ENCODE data around the gene LOX. TPM values are rescaled to one million over a fixed set of nuclear protein-coding genes. Genes with fewer than 3 reads are reported as not detected.

Gene LOX
- total RNA-seq, 1 experiment from 2014 or later, result 0.12 TPM

GRCh38 chr5:122053181-122054109 lies 24.6 kb downstream of the LOX start:
- ATAC-seq (no peak), DNase-seq (ENCODE audit: low read depth, low spot score) (no peak)
- BruUV-seq (replicated peaks), result no TSS peak
- ChIA-PET POLR2A (no interaction called here), RAD21 (ENCODE audit: low non-redundant PET in 1 of 2, low total read pairs in 2 of 2, uncharacterized antibody in 2 of 2, unreplicated experiment in 2 of 2) (no interaction called here), CTCF (no interaction called here)
- Histone ChIP-seq H3K9me2 (ENCODE audit: insufficient read depth) (no peaks in the 10 kb centered on the region), H3K4me2 (ENCODE audit: low read length) (no peak overlapping the region), H3K27me3 (ENCODE audit: insufficient read depth, low read length) (no peaks in the 10 kb centered on the region), H3K9ac (ENCODE audit: low read length) (no peak overlapping the region), H3K4me1 (ENCODE audit: control insufficient read depth in 1 of 2, insufficient read depth in 2 of 2, low read length in 2 of 2) (no peaks in the 10 kb centered on the region), H3K4me3 (replicated peaks in 1 of 2; ENCODE audit: low read depth in 1 of 2, low read length in 2 of 2) (no peak overlapping the region), H4K20me1 (ENCODE audit: insufficient read depth) (no peaks in the 10 kb centered on the region), H3K9me3 (ENCODE audit: control insufficient read depth in 1 of 2, insufficient read depth in 1 of 2, low read depth in 1 of 2, low read length in 2 of 2) (no peaks in the 10 kb centered on the region), H3K27ac (ENCODE audit: low read depth, low read length) (no peak overlapping the region), H3K36me3 (ENCODE audit: control insufficient read depth in 1 of 2, insufficient read depth in 2 of 2, low read length in 2 of 2) (no peaks in the 10 kb centered on the region), H2AFZ (ENCODE audit: low read depth, low read length, poor library complexity, severe bottlenecking) (no peak overlapping the region), H3K79me2 (ENCODE audit: insufficient read depth, low read length) (no peaks in the 10 kb centered on the region)
- no peak for TF ChIP-seq TCF7L2 (IDR thresholded peaks at IDR 0.05; ENCODE audit: borderline replicate concordance, extremely low read depth, insufficient read depth, insufficient read length)
- intact Hi-C loops (cut with micrococcal nuclease), result no loop called here

- Histone ChIP-seq H3K36me3 (ENCODE audit: control insufficient read depth in 1 of 2, insufficient read depth in 2 of 2, low read length in 2 of 2) (no peaks in the 10 kb centered on the region), H3K79me2 (ENCODE audit: insufficient read depth, low read length) (no peaks in the 10 kb centered on the region), H3K9me2 (ENCODE audit: insufficient read depth) (no peaks in the 10 kb centered on the region), H3K4me3 (replicated peaks in 1 of 2; ENCODE audit: low read depth in 1 of 2, low read length in 2 of 2) (no peak overlapping the region), H4K20me1 (ENCODE audit: insufficient read depth) (no peaks in the 10 kb centered on the region), H3K4me1 (ENCODE audit: control insufficient read depth in 1 of 2, insufficient read depth in 2 of 2, low read length in 2 of 2) (no peaks in the 10 kb centered on the region), H3K27ac (ENCODE audit: low read depth, low read length) (no peak overlapping the region), H3K9me3 (ENCODE audit: control insufficient read depth in 1 of 2, insufficient read depth in 1 of 2, low read depth in 1 of 2, low read length in 2 of 2) (no peaks in the 10 kb centered on the region), H3K9ac (ENCODE audit: low read length) (no peak overlapping the region), H3K27me3 (ENCODE audit: insufficient read depth, low read length) (no peaks in the 10 kb centered on the region), H3K4me2 (ENCODE audit: low read length) (no peak overlapping the region), H2AFZ (ENCODE audit: low read depth, low read length, poor library complexity, severe bottlenecking) (no peak overlapping the region)
- no peak for ATAC-seq
- intact Hi-C loops (cut with micrococcal nuclease), result no loop called here
- BruUV-seq (replicated peaks), result no TSS peak
- RAD21 ChIA-PET (ENCODE audit: low non-redundant PET in 1 of 2, low total read pairs in 2 of 2, uncharacterized antibody in 2 of 2, unreplicated experiment in 2 of 2), result no interaction called here
- POLR2A ChIA-PET, result no interaction called here
- TF ChIP-seq POLR2A (IDR thresholded peaks at IDR 0.05; ENCODE audit: borderline replicate concordance, extremely low read depth, insufficient read depth, insufficient read length), result no peak
- no peak for TF ChIP-seq SRF (IDR thresholded peaks at IDR 0.05; ENCODE audit: low read depth)
- TF ChIP-seq SIN3A (IDR thresholded peaks at IDR 0.05; ENCODE audit: low read depth), result no peak
- no peak for TF ChIP-seq RAD21 (IDR thresholded peaks at IDR 0.05; ENCODE audit: low read depth)
- TF ChIP-seq JUND (IDR thresholded peaks at IDR 0.05), result no peak
- no peak for TF ChIP-seq TCF7L2 (IDR thresholded peaks at IDR 0.05; ENCODE audit: borderline replicate concordance, extremely low read depth, insufficient read depth, insufficient read length)
- TF ChIP-seq SP1 (IDR thresholded peaks at IDR 0.05; ENCODE audit: low read depth), result no peak
- TF ChIP-seq FOSL1 (IDR thresholded peaks at IDR 0.05; ENCODE audit: low read depth), result no peak
- CTCF ChIA-PET, result no interaction called here
- no peak for DNase-seq (ENCODE audit: low read depth, low spot score)
These were observed 26.5 kb downstream of the LOX start for GRCh38 chr5:122051569-122051968.
